Measurements from ENCODE around the gene WFIKKN1. TPM values are rescaled to one million over a fixed set of nuclear protein-coding genes. Genes with fewer than 3 reads are reported as not detected.
A peak's percentile ranks its signal among the peaks of the same experiment; 100 is the strongest.

The WFIKKN1 gene
- total and polyA plus RNA-seq, 2 of the 4 experiments (the other 2 are of a cell fraction), result 0.10 TPM; not detected in 1

- peak overlapping the region; percentile 5 for H2AFZ ChIP-seq (replicated peaks; ENCODE audit: low read length, poor library complexity)
- in situ Hi-C loops (cut with MboI; ENCODE audit: low sequenced_read_pairs), result no loop called here
Measured at GRCh38 chr16:633336-634050, 2.7 kb downstream of the WFIKKN1 start.

More at GRCh38 chr16:633336-634050, 2.7 kb downstream of the WFIKKN1 start:
- H2AK5ac ChIP-seq (ENCODE audit: low read depth, low read length), result no peak overlapping the region
- H3K23ac ChIP-seq (ENCODE audit: low read depth, low read length), result no peak overlapping the region
- no peak overlapping the region for H4K8ac ChIP-seq (ENCODE audit: low read depth in 2 of 2, low read length in 2 of 2)
- no peak for DNase-seq
- no peak overlapping the region for H2BK120ac ChIP-seq (ENCODE audit: low read depth, low read length)
- WGBS, 2 experiments (ENCODE audit: extremely low coverage in 2 of 2, insufficient read length in 1 of 2), result 97% methylated on average over 55 of the region's 74 CpGs; no CpG with 5 or more reads in 1 of the 2 experiments
- H3K27ac ChIP-seq (ENCODE audit: insufficient read depth, low read length), result no peak overlapping the region
- H3K79me1 ChIP-seq (ENCODE audit: low read depth in 1 of 2, low read length in 2 of 2), result peaks cover 0 to 17% of the 10 kb centered on the region in 2 experiments; a peak in 2 of 4 replicates
- peaks cover 25% of the 10 kb centered on the region for H3K4me1 ChIP-seq (ENCODE audit: control insufficient read depth, insufficient read depth, low read length)
- H3K14ac ChIP-seq (replicated peaks; ENCODE audit: low read depth, low read length), result no peak overlapping the region
- peaks cover 12% of the 10 kb centered on the region; the same call in 1 of the 2 replicates for H3K36me3 ChIP-seq (ENCODE audit: control insufficient read depth, insufficient read depth, low read length)
- H3K9me3 ChIP-seq (ENCODE audit: control insufficient read depth, insufficient read depth, low read length), result no peaks in the 10 kb centered on the region
- ATAC-seq (ENCODE audit: low read depth), result no peak
- no peak overlapping the region for H3K18ac ChIP-seq (ENCODE audit: low read depth, low read length)
- no TSS peak for BruUV-seq (replicated peaks)
- H3K4ac ChIP-seq (ENCODE audit: low read depth, low read length), result no peak overlapping the region
- no peak overlapping the region for H2BK20ac ChIP-seq (ENCODE audit: low read depth, low read length)
- H3K27me3 ChIP-seq (ENCODE audit: control insufficient read depth, insufficient read depth, low read length), result no peaks in the 10 kb centered on the region
- no peak overlapping the region for H2BK5ac ChIP-seq (ENCODE audit: low read depth, low read length, poor library complexity, severe bottlenecking)
- H3K4me2 ChIP-seq (ENCODE audit: low read depth, low read length), result no peak overlapping the region
- H4K5ac ChIP-seq (ENCODE audit: low read depth, low read length), result no peak overlapping the region
- H3K9me1 ChIP-seq (ENCODE audit: insufficient read depth, low read length), result peaks cover 8% of the 10 kb centered on the region; the same call in 1 of the 2 replicates
- no peak overlapping the region for H4K91ac ChIP-seq (ENCODE audit: insufficient read depth, low read depth, low read length)
- TF ChIP-seq CEBPB (IDR thresholded peaks at IDR 0.05; ENCODE audit: low read depth, low read length), result no peak
- TF ChIP-seq FOS (IDR thresholded peaks at IDR 0.05; ENCODE audit: low read depth, low read length), result no peak
- no peak for TF ChIP-seq SMC3 (IDR thresholded peaks at IDR 0.05; ENCODE audit: low read depth, low read length)
- no peak for TF ChIP-seq CTCF (conservative IDR thresholded peaks at IDR 0.05; ENCODE audit: low read depth, low read length)
- no peak for TF ChIP-seq ELK1 (IDR thresholded peaks at IDR 0.05; ENCODE audit: borderline replicate concordance, low read depth, low read length)
- TF ChIP-seq POLR2A (IDR thresholded peaks at IDR 0.05; ENCODE audit: low read depth, low read length), result no peak
- TF ChIP-seq NFE2L2 (IDR thresholded peaks at IDR 0.05; ENCODE audit: low read depth, low read length), result no peak
- TF ChIP-seq MXI1 (IDR thresholded peaks at IDR 0.05; ENCODE audit: borderline replicate concordance, low read depth, low read length), result no peak
- TF ChIP-seq MAFK (IDR thresholded peaks at IDR 0.05; ENCODE audit: low read depth, low read length), result no peak
- TF ChIP-seq, protein P1, sequence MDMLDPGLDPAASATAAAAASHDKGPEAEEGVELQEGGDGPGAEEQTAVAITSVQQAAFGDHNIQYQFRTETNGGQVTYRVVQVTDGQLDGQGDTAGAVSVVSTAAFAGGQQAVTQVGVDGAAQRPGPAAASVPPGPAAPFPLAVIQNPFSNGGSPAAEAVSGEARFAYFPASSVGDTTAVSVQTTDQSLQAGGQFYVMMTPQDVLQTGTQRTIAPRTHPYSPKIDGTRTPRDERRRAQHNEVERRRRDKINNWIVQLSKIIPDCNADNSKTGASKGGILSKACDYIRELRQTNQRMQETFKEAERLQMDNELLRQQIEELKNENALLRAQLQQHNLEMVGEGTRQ (IDR thresholded peaks at IDR 0.05; ENCODE audit: low read depth, low read length), result no peak
- no peak for TF ChIP-seq BHLHE40 (IDR thresholded peaks at IDR 0.05; ENCODE audit: low read depth, low read length)
- TF ChIP-seq CHD1 (IDR thresholded peaks at IDR 0.05; ENCODE audit: low read depth, low read length), result no peak
- TF ChIP-seq MAZ (IDR thresholded peaks at IDR 0.05; ENCODE audit: borderline replicate concordance, low read depth, low read length), result no peak
- TF ChIP-seq RCOR1 (IDR thresholded peaks at IDR 0.05; ENCODE audit: insufficient replicate concordance, low read length), result no peak
- no peak for TF ChIP-seq RAD21 (IDR thresholded peaks at IDR 0.05; ENCODE audit: low read length)
- TF ChIP-seq RFX5 (IDR thresholded peaks at IDR 0.05; ENCODE audit: low read depth, low read length), result no peak
- no peak overlapping the region for H3K9ac ChIP-seq (ENCODE audit: low read depth, low read length)
- CTCF ChIA-PET, result no interaction called here
- dilution Hi-C loops (cut with HindIII; ENCODE audit: low sequenced_read_pairs, unreplicated experiment) (no loop called here), intact Hi-C loops (cut with micrococcal nuclease) (no loop called here)
- no peak overlapping the region for H3K4me3 ChIP-seq (ENCODE audit: insufficient read depth, low read depth, low read length)
- H2BK15ac ChIP-seq (ENCODE audit: low read depth, low read length), result no peak overlapping the region
- H3K56ac ChIP-seq (ENCODE audit: extremely low read depth, insufficient read depth, low read length), result no peak overlapping the region
- peak overlapping the region; percentile 5 for H2AK9ac ChIP-seq (replicated peaks; ENCODE audit: low read depth, low read length, poor library complexity)
- H4K20me1 ChIP-seq (ENCODE audit: insufficient read depth, low read length), result peaks cover 4% of the 10 kb centered on the region
- POLR2A ChIA-PET (ENCODE audit: unreplicated experiment), result no interaction called here
